NCI-H526 (cell line): ENCODE data around the gene PPP1R2C.

ENCODE experiments used
- DNase-seq, 2 experiments: peaks; one replicate each; lab custom pipeline; 2025; lab: John Stamatoyannopoulos, UW

PPP1R2C gene

GRCh38 chrX:42778096-42778495, at the start of gene PPP1R2C:
TSS of gene PPP1R2C (minus strand) at chrX:42778163. CDS start at chrX:42778079, 84 bp downstream.
- no peak for DNase-seq

DNA sequence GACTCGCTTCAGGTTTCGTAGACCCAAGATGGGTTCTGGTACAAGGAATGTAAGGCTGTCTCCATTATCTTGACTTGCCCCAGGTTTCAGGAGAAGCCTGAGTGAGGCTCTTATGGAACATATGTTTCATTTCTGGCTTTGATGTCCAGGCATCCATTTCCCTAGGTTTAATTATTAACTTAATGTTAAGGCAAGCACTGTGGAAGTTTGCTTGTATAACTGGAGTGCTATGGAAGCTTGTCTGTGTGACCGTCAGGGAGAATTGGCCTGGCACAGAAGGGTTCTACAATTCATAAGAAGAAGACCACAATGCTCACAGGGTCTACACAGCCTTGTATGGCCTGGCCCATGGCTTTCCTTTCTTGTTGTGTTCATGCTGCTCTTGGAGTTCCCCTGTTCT, 47.2 kb upstream of the PPP1R2C start:
- DNase-seq = peak in 1 of 2 experiments; percentile 35

GRCh38 chrX:42824541-42824940, 46.6 kb upstream of the PPP1R2C start:
- DNase-seq = no peak

GRCh38 chrX:42823443-42823842, 45.5 kb upstream of the PPP1R2C start:
- DNase-seq = no peak

DNA sequence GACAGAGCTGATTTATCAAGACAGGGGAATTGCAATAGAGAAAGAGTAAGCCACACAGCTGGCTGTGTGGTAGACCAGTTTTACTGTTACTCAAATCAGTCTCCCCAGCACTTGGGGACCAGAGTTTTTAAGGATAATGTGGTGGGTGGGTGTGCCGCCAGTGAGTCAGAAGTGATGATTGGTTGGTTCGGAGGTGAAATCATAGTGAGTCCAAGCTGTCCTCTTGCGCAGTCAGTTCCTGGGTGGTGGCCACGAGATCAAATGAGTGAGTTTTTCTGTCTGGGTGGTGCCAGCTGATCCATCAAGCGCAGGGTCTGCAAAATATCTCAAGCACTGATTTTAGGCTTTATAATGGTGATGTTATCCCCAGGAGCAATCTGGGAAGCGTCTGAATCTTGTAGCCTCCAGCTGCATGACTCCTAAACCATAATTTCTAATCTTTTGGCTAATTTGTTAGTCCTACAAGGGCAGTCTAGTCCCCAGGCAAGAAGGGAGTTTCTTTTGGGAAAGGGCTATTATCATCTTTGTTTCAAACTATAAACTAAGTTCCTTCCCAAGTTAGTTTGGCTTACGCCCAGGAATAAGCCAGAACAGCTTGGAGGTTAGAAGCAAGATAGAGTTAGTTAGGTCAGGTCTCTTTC, 44.0 kb upstream of the PPP1R2C start:
- DNase-seq = no peak

DNA sequence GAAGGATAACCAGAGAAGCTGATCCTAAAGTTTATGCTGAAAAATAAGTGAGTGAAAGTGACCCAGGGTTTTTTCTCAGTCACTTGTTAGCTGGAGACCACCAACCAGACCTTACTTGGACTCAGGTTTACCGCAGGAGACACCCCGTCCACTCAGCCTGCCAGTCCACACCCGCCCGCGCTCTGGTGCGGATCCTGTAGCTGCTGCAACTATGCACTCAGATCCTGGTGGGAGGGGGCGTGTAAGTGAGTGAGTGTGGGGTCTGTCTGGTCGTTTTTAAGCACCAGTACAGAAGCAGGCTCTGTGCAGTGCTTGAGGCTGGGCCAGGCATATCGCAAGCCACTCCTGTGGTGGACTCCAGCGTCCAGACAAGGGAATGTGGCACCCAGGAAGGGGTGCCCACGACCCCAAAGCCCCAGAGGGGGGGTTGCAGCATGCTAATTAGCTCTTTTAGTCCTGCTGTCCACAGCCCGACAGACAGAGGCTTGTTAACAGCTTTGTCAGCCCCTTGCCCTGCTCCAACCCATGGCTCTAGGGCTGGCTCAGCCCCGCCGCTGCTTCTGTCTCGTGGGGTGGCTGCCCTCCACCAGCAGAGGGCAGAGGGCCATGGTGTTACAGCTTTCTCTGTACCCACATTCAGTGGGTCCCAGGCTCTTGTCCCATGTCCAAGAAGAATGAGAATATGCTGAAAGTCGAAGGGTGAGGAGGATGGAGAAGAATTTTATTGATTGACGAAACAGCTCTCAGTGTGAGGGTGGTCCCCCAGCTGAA, 40.4 kb upstream of the PPP1R2C start:
- DNase-seq = no peak

- DNase-seq = no peak
These were observed 31.6 kb upstream of the PPP1R2C start for GRCh38 chrX:42809569-42809968.

GRCh38 chrX:42807393-42807792, 29.4 kb upstream of the PPP1R2C start:
- peak in 1 of 2 experiments; percentile 9 for DNase-seq

- DNase-seq = peak in 1 of 2 experiments; percentile 11
These were observed 26.6 kb upstream of the PPP1R2C start for GRCh38 chrX:42804524-42804923.

- no peak for DNase-seq
These were observed 25.4 kb upstream of the PPP1R2C start for GRCh38 chrX:42803320-42803719.

- no peak for DNase-seq
These were observed 19.8 kb upstream of the PPP1R2C start for GRCh38 chrX:42797651-42798269.

DNA sequence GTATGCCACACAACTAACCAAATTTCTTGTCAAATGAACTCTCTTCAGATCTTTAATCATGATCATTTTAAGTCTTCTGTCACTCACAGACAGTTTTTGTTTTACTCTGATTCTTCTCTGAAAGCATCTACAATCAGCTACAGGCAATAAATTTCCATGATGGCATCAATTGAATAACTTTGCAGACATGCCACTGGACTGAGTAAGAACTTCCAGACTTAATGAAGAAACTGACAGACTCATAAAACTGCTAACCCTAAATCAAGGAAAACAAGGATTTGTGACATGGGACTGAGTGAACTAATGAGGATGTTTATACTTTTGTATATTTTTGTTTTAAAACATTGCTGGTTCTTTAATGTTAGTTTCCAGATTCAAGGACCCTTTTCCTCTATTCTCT, 5.5 kb upstream of the PPP1R2C start:
- DNase-seq = no peak

DNA sequence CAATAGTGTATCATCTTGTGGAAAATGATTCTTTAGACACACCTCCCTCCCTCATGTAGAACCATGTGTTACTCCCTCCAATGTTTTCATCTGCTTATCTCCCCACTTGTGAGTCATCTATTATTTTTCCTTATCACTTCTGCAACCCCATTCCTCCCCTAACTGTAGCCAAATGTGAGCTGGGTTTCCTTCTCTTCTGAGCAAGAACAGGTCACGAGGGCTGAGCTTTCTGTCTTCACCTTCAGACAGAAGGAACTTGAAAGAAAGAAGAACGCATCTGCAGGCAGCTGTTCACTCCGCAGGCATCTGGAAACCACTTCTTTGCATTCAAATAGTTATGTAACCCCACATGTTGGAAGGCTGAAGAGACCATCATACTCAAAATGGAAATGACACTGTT, 1.8 kb downstream of the PPP1R2C start:
- DNase-seq = no peak

- no peak for DNase-seq
These were observed 5.1 kb downstream of the PPP1R2C start for GRCh38 chrX:42772874-42773273.

DNA sequence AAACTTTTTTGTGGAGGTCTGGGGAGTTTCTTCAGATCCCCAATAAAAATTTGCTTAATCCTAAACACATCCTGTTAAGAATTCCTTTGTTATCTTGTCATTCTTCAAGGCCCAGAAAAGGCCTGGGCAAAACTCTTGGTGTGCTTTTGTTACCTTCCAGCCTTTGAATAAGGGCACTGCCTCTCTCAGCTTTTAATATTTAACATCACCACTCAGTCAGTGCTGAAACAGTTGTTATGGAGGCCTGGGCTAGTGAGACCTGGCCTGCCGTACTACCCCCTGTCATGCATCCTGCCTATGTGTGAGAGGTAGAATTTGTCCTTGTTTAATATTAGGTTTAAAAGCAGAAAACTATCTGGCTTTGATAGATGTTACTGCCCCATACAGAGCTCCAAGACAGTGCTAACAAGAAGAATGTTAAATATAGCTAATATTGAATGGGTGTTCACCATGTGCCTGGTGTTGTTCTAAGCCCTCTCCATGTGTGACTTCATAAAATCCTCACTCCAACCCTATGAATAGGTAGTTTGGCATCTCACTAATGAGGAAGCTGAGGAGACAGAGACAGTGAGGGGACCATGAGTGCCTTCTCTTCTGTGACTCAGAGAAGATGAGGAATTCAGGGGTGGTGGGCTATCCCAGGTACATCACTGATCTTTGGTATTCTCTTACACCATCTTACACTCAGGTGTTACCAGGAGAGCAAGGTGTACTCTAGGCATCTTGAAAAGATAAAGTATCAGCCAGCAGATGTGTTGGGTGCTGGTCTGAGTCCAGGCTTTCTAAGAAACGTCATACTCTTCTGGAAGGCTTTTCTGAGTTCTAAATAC, 6.2 kb downstream of the PPP1R2C start:
- no peak for DNase-seq

- DNase-seq = no peak
These were observed 7.4 kb downstream of the PPP1R2C start for GRCh38 chrX:42770566-42770965.

DNA sequence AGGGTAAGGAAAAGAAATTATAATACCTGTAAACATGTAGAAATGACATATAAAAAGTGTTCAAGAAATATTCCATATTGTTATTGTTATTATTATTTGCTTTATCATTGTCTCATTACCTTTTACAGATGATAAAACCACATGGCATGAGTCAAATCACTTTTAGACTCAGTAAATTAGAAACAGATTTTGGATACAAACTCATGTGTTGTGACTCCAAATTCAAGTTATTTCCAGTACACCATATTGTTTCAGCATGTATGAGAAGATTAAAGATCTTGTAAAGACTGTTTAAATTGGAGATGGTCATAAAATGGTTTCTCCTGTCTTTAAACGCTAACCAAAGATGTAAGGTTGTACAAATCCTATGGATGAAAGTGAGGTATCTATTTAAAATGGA, 18.1 kb downstream of the PPP1R2C start:
- DNase-seq = no peak

DNA sequence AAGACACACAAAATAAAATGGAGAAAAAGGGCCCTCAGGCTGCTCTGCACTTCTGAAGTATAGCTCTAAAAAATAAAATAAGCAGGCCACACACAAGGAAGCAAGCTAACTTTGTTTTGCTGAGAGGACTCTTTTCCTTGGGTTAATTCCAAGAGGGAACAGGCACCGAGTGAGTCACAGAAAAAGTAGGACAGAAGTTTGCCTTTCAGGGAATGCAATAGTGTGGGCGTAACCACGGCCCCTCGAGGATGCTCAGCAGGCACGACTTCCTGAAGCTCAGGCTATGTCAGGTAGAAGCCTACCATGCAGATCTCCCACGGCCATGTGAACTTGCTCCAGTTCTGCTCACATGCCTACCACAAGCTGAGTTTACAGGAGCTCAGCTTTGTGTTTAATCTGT, 22.1 kb downstream of the PPP1R2C start:
- DNase-seq = no peak

GRCh38 chrX:42754603-42755002, 23.4 kb downstream of the PPP1R2C start:
- DNase-seq = no peak

DNA sequence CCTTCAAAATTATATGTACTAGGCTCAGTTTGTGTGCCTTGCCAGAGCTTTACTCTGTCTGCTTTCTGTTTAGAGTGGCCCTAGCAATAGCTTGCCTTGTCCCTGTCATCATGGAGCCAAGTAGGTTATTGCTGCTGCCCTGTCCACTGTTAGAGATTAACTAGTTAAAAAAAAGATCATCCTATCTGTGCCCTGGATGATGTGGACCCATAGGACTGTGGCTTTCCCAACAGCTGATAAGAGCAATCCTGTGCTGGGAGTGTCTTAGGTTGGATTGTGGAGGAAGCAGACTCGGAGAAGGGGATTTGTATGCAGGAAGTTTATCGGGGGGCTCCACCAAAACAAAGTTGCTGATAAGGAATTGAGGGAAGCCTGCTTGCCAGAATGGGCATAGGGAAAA, 23.8 kb downstream of the PPP1R2C start:
- DNase-seq = no peak

DNA sequence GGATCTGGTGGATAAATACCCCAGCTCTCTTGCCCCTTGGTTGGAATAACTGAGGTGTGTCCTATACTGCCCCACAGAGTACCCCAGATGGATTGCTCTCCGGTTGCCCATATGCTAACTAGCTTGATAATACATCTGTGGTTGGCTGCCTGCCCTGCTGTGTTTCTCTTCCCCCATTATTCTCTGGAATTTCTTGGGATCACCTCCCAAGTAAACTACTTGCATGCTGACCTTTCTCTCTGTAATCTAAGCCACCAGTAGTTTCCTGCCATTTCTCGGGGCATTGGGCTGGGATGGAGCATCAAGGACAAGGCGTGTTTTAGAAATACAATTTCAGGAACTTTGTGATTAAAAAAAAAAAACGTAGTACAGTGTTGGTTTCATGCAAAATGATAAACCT, 25.2 kb downstream of the PPP1R2C start:
- DNase-seq = no peak

DNA sequence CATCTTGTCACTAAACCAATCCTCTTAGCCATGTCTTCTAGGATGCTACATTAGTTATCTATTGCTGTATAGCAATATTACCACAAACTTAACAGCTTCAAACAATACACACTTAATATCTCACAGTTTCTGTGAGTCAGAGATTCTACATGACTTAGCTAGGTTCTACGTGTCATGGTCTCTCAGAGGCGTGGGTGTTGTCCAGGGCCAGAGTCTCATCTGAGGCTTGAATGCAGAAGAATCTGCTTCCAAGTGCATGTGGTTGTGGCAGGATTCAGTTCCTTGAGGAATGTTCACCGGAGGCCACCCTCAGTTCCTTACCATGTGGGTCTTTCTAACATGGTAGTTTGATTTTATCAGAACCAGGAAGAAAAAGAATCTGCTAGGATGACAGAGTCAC, 26.4 kb downstream of the PPP1R2C start:
- no peak for DNase-seq
